CD1c-positive myeloid dendritic cell (primary cell): ENCODE measurements around the gene RAB17.

Experiments
- DNase-seq: peaks from one replicate; pipeline ENCODE4 v3.0.0-alpha.2; 2016; ENCODE audit errors: extremely low spot score

The RAB17 gene

DNA sequence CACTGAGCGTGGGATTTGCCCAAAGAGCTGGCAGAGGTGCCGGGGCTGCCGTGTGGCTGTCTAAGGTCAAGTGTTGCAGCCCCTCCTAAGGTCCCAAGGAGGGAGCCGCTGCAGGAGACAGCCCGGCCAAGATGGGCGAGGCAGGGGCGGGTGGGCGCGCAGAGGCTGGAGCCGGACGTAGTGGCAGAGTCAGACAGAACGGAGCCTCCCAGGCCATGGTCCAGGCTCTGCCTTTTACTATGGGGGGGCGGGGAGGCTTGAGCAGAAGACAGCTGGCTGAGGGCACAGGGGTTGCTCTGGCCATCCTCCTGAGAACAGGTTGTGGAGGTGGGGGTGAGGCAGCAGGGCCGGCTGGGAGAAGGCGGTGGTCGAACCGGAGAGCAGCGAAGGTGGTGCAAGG is 51.6 kb downstream of the RAB17 start:
- no peak for DNase-seq

DNA sequence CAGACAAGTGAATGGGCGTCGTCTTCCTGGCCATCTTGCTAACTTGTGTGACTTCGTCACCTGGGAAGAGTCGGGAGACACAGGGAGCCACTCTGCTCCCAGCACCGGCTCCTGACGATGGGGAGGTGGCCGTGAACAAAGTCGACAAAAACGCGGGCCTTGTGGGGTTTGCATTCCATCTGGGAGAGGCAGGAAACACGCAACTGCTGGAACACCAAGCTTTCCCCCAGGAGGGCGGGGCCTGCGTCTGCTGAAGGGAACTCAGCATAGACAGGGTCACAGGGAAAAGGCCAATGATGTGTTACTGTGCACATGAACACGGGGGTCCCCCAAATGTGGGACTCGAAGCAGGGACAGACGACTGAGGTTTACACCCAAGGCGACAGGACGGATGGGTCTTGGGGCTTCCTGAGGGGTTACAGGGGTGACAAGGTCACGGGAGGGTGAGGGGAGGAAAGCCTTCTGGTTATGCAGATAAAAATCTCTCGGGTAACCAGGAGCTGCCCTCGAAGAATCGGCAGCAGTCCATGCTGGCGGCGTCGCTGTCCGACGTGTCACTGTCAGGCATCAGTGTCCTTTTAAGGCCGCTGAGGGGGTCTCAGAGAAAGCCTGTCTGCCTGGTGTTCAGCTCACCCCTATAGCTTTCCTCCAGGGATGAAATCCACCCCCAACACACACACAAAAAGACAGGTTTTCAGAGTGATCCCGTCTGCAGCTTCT is 52.4 kb downstream of the RAB17 start:
- no peak for DNase-seq

DNA sequence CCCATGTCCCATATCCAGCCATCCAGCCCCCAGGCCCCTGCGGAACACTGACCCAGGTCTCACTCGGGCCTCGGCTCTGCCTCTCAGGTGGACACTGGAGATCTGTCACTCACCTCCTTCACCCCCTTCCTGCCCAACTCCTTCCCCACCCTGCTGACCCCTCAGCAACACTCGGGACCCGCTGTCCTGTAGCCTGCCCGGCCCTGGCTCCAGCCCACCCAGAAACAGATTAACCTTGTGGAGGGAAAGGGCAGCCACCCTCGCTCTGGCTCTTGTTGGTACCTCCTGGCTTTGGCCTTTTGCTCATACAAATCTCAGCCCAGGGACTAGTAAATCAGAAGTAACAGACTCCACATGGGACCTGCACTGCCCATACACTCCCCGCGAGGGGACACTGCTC is 53.9 kb downstream of the RAB17 start:
- DNase-seq, result no peak

DNA sequence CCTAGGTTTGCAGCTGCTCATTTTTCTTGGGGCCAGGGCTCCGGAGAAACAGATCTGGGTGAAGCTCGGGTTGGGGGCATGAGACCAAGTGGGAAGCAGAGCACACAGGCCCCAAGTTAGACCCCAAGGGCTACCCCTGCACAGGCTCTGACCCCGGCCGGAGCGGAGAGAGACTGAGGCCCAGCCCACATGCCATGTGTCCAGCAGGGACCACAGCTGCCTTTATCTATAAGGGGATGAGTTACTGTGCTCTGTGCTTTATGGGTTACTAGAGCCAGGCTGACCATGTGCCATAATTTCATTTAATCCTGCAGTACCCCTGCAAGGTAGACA is 54.5 kb downstream of the RAB17 start:
- DNase-seq, result no peak

DNA sequence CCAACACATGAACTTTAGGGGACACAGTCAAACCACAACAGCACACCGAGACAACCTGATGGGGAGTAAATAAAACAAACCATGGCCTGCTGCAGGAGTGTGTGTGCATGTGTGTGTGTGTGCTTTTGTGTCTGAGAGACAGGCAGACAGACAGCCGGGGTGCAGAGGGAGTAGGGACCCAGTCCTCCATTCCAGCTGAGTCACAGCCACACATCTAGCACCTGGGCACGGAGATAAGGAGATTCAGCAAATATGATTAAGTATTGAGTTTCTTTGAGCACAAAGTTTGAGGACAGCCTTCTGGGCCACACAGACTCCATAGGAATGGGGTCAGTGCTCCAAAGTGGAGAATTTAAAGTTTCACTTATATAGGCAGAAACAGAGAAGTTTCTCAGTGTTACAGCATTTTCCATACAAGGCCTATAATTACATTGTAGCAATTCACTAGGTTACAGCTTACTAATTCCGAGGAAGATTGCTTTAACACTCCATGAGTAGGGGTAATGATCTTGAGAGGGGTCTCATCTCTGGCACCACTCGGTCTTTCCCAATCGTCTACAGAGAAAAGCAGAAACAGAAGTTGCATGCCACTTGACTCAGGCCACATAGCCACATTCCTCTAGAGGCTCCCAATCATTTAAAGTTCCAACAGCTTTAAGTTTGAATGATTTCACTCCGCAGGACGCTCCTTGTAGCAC is 55.0 kb downstream of the RAB17 start:
- no peak for DNase-seq

DNA sequence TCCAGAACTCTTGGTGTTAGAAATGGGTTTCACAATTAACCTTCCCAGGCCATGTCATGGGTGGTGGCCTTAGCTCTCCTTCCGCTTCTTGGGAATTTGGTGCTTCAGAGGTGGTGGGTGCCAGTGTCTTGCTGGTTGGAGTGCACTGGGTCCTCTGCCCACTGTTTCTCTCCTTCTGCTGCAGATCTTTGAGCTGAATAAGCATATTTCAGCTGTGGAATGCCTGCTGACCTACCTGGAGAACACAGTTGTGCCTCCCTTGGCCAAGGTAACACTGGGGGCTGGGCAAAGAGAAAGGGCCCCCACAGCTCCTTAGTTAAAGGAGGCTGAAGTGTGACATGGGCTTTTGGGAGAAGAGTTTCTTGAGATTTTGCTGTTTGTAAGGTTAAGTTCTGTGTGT is 56.2 kb downstream of the RAB17 start:
- DNase-seq, result no peak

DNA sequence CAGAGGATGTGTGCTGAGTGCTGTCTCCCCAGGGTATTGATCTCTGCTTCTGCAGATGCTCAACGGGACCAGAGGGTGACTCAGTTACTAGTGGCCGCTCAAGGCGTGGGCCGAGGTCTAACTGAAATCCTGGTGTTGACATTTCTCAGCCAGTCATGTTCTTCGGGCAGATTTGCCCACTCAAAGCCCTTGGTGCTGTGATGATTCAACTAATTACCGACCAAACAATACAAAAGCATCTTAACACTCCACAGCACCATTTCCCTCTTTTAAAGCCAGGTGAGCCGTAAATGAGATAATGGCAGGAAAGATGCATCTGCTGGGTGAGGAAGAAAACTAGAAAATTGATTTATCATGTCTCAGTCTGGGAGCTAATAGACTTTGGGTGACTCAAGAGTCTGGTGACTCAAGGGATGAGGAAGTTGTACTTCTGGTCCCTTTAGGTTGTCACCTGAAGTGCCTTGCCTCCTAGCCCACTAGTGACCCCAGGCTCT is 56.8 kb downstream of the RAB17 start:
- no peak for DNase-seq

DNA sequence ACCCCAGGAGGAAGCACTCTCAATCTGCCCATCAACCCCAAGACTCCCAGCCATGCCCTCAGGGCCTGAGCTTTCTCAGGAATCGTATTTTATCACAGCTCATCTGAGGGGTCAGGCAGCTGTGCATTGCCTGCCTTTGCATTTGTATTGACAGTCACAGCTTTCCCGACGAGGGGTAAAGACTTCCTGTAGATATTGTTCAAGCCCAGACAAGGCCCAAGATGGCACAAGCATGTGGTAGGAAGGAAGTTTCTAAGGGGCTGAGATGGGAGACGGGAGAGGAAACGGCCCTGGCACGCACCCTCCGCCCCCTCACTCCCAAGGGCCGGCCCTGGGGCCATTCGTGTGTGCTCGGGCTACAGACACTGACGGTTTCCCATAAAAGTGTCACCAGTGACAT is 58.4 kb downstream of the RAB17 start:
- DNase-seq, result no peak

DNA sequence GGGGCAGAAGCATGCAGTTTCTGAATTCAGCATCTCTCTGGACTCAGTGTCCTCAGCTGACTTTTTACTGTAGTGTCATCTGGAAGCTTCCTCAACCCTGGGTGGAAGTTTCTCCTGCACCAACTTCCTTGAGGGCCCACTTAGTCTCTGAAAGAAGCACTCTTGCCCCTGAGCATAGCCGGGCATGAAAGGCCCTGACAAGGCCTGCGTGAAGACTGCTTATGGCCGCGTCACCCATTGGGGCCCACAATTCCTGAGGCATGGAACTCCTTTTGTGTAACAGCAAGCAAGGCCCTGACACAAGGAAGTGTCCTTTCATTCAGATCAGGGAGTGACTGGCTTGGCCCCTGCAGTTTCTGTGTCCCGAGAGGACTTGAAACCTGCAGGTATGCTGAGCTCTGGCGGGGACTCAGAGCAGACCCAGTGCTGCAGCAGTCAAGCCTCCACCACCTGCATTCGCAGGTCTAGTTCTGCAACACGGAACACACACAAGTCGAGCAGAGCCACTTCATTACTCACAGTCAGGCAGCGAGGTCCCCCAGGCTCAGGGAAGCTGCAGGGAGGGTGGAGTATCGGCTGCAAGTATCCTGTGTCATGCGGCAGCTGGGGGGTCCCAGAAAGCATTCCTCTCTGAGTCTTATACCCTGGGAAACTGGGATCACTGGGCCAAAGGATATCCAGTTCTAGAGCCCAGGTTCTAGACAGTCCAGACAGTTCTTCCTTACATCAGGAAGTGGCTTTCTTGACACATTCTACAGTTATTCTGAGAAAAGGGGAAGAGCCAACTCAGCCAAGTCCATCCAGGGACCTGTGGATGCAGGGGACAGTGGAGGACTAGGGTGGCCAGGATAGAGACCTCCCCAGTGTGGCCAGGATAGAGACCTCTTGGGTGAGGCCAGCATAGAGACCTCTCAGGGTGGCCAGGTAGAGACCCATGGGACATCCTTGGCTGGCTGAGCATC is 59.8 kb downstream of the RAB17 start:
- peak; percentile 9 for DNase-seq

DNA sequence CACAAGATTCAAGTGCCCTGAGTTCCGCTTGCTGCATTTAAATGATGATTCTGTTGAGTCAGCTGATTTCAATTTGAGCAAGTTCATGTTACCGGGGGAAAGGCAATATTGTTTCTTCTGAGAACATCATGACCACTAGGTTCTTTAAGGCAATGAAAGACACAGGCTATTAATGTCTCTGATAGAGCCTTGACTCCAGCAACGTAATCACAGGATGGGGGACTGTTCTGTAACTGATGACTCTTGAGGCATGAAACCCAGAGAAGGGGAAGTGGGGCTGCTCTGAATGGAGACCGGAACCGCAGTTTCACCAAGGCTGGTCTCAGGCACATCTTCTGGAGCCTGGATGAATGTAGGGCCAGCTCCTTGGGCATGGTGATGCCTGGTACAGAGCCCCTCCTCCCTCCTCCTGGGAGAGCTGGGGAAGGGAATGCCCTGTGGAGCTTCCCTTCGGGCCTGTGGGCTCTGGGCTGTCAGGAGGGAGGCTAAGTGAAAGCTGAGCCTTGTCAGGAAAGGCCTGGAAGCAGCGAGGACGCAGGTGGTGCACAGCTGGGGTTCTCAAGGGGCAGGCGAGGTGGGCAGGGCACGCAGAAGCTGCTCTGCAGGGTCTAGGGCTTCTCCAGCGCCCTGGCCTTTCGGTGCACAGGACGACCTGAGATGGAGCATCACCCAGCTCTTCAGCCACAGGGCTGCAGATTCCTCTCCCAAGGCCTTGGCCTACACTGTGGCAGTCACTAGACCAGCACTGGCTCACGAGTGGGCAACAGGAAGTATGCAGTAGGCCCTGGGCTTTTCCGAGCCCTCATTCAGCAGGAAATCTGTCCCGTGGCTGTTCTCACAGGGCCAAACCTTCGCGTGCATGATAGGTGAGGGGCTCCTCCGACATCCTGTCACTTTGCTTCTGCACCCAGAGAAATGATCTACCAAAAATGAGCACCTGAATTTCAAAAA is 60.8 kb downstream of the RAB17 start:
- DNase-seq, result peak; percentile 33

DNA sequence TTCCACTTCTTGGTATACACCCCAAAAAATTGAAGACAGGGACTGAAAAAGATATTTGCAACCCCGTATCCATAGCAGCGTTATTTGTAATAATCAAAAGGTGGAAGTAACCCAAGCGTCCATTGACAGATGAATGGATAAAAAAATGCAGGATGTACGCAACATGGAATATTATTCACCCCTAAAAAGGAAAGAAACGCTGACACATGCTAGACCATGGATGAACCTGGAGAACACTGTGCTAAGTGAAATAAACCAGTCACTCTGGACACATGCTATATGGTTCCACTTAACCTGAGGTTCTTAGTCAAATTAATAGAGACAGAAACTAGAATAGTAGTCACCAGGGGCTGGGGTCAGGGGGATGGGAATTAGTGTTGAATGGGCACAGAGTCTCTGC is 62.8 kb downstream of the RAB17 start:
- DNase-seq, result no peak

DNA sequence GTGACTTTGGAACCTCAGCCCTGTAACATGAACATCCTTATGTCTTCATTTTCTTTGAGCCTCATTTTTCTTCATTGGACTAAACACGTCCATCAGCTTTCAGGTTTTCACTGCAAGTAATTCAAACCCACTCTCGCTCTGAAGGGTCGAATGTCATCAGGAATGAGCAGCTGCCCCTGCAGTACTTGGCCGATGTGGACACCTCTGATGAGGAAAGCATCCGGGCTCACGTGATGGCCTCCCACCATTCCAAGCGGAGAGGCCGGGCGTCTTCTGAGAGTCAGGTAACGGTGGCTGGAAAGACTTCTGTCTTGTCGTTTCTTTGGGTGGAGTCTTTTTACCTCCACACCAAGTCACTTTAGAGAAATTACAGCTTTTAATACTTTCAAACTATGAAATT is 63.3 kb downstream of the RAB17 start:
- DNase-seq, result no peak

DNA sequence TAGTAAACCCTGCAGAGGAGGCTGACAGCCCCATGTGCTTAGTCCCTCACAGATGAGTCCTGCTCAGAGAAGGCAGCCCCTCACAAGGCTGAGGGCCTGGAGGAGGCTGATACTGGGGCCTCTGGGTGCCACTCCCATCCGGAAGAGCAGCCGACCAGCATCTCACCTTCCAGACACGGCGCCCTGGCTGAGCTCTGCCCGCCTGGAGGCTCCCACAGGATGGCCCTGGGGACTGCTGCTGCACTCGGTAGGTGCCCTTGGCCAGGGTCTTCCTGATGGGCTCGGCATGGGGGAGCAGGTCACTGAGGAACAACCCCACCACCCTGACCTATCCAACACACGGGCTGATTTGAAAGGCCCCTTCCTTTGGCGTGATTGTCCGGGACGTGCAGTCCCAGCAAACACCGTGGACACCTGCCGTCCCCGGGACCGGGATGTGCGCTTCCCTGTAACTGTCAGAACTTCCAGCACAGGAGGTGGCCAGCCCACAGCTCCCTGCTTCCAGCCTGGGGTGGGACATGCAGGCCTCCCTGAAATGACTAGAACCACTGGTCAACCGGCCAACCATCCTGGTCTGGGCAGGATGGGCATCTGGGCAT is 64.9 kb downstream of the RAB17 start:
- no peak for DNase-seq

DNA sequence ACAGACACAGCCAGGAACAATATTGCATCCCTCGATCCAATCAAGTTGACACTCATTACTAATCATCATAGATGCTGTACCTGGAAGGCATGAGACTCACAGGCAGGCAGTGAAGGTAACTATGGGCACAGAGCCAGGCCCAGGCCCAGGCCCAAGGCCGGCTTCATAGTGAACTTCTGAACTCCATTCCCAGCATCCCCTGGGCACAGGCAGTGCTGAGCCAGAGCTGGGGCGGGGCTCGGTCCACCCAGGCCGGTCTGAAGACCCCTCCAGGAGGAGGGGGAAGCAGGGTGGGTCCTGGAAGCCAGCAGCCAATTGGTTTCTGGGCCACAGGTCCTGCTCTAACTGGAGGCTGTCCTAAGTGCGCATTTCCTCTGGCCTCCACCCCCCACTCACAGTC is 65.9 kb downstream of the RAB17 start:
- DNase-seq, result no peak
